Measurements from ENCODE around the gene MLC1.

MLC1 gene

GRCh38 chr22:50085211-50085972 is at the start of gene MLC1:
MLC1 (minus strand) TSS chr22:50085426; CDS start chr22:50084902, 524 bp downstream.
- no peak for DNase-seq

- no peak for DNase-seq
Observed at GRCh38 chr22:50134481-50134880, 49.3 kb upstream of the MLC1 start.

GRCh38 chr22:50131894-50132293 is 46.7 kb upstream of the MLC1 start:
- DNase-seq = no peak

GRCh38 chr22:50129121-50129736 is 44.0 kb upstream of the MLC1 start:
- DNase-seq = no peak

- no peak for DNase-seq
Observed at GRCh38 chr22:50125029-50125428, 39.8 kb upstream of the MLC1 start.

GRCh38 chr22:50123119-50123518 is 37.9 kb upstream of the MLC1 start:
- DNase-seq = no peak

GRCh38 chr22:50121202-50121740 is 36.0 kb upstream of the MLC1 start:
- DNase-seq = no peak

- DNase-seq = no peak
Observed at GRCh38 chr22:50119768-50120251, 34.6 kb upstream of the MLC1 start.

- no peak for DNase-seq
Observed at GRCh38 chr22:50119169-50119767, 34.0 kb upstream of the MLC1 start.

GRCh38 chr22:50118557-50119168 is 33.4 kb upstream of the MLC1 start:
- DNase-seq = no peak

GRCh38 chr22:50118129-50118528 is 32.9 kb upstream of the MLC1 start:
- DNase-seq = no peak

- no peak for DNase-seq
Observed at GRCh38 chr22:50117168-50117762, 32.0 kb upstream of the MLC1 start.

- no peak for DNase-seq
Observed at GRCh38 chr22:50115693-50116092, 30.5 kb upstream of the MLC1 start.

GRCh38 chr22:50114221-50115021 is 29.2 kb upstream of the MLC1 start:
- no peak for DNase-seq

GRCh38 chr22:50112151-50113118 is 27.2 kb upstream of the MLC1 start:
- no peak for DNase-seq

- no peak for DNase-seq
Observed at GRCh38 chr22:50111056-50111455, 25.8 kb upstream of the MLC1 start.

- DNase-seq = no peak
Observed at GRCh38 chr22:50107529-50107928, 22.3 kb upstream of the MLC1 start.

- DNase-seq = no peak
Observed at GRCh38 chr22:50105208-50106100, 20.2 kb upstream of the MLC1 start.

GRCh38 chr22:50104141-50104544 is 18.9 kb upstream of the MLC1 start:
- DNase-seq = no peak

- DNase-seq = no peak
Observed at GRCh38 chr22:50102946-50103345, 17.7 kb upstream of the MLC1 start.

Data from NCI-H446 treated with DMSO at 0.1 percent for 48 hours (cell line).